Endothelial cell of umbilical vein (primary cell): ENCODE results near the gene GLIS2. TPM values are rescaled to one million over a fixed set of nuclear protein-coding genes. Genes with fewer than 3 reads are reported as not detected.

Experiments
- BruUV-seq: library from RNA; stranded (reverse); fragments of 400-500 nt; replicated peaks from 2 replicates; lab custom pipeline; 2021; lab: Mats Ljungman, UMichigan
- CTCF ChIA-PET: fragments of 300-600, 350-600 bp; sonication (Branson Sonifier 250); formaldehyde crosslinking; loops from one replicate; lab custom pipeline; 2021; ENCODE audit warnings: antibody characterized with exemption, inconsistent platforms; lab: Charles Lee
- POLR2A ChIA-PET: fragments of 300-600, 350-600 bp; sonication (Branson Sonifier 250); formaldehyde crosslinking; loops from one replicate; lab custom pipeline; 2021; ENCODE audit warnings: antibody characterized with exemption, inconsistent platforms; lab: Charles Lee
- DNase-seq: peaks from one replicate; pipeline ENCODE4 v3.0.0-alpha.2; 2011; ENCODE audit warnings: low read depth, low spot score
- FAIRE-seq: peaks from 2 replicates; lab custom pipeline; 2011; peaks lifted over from hg19 to GRCh38; lab: Jason Lieb, UNC
- H2AFZ ChIP-seq: 2 replicates; pipeline ENCODE4 v1.6.0; 2012; ENCODE audit warnings: low read depth, low read length, control low read depth, inconsistent platforms
- H3K27ac ChIP-seq: 2 replicates; pipeline ENCODE4 v1.5.1; 2011; ENCODE audit warnings: low read depth, mild to moderate bottlenecking, control low read depth, low read length, moderate library complexity; ENCODE audit not compliant: insufficient read depth
- H3K27me3 ChIP-seq, 2 experiments: 2 replicates each; pipeline versions ENCODE4 v1.6.0 to v1.6.1; 2011; ENCODE audit warnings: low read length in 2 of 2, mixed read lengths in 1 of 2; ENCODE audit not compliant: control insufficient read depth in 2 of 2, insufficient read depth in 2 of 2
- H3K36me3 ChIP-seq, 2 experiments: 2 replicates in 1 of 2; 3 replicates in 1 of 2; pipeline ENCODE4 v1.5.1; 2011; ENCODE audit warnings: low read length in 2 of 2, mild to moderate bottlenecking in 1 of 2, moderate library complexity in 1 of 2; ENCODE audit not compliant: control insufficient read depth in 2 of 2, insufficient read depth in 2 of 2; ENCODE audit errors: extremely low read depth in 1 of 2
- H3K4me1 ChIP-seq: 3 replicates; pipeline ENCODE4 v1.5.1; 2011; ENCODE audit warnings: mild to moderate bottlenecking, low read length; ENCODE audit not compliant: control insufficient read depth, insufficient read depth; ENCODE audit errors: extremely low read depth
- H3K4me2 ChIP-seq: 2 replicates; pipeline ENCODE4 v1.6.1; 2011; ENCODE audit warnings: low read length, control low read depth, mixed read lengths; ENCODE audit not compliant: insufficient read depth
- H3K4me3 ChIP-seq, 3 experiments: fragments of 200-600 bp in 1 of 3; sonication (generic), shearing (Covaris generic) in 1 of 3; replicated peaks in 1 of 3; 2 replicates each; pipeline ENCODE4 v1.5.1; 2011 to 2016; ENCODE audit warnings: control low read depth in 3 of 3, low read length in 3 of 3, mild to moderate bottlenecking in 2 of 3, inconsistent platforms in 1 of 3, low read depth in 1 of 3, moderate library complexity in 1 of 3; ENCODE audit not compliant: insufficient read depth in 1 of 3
- H3K79me2 ChIP-seq: 2 replicates; pipeline ENCODE4 v1.6.0; 2012; ENCODE audit warnings: low read length, inconsistent platforms; ENCODE audit not compliant: control insufficient read depth, insufficient read depth
- H3K9ac ChIP-seq: replicated peaks from 2 replicates; pipeline ENCODE3; 2011; ENCODE audit warnings: low read length, control low read depth; ENCODE audit not compliant: insufficient read depth; ENCODE audit errors: extremely low read depth
- H3K9me1 ChIP-seq: replicated peaks from 3 replicates; pipeline ENCODE4 v1.6.0; 2011; ENCODE audit warnings: mild to moderate bottlenecking, low read length; ENCODE audit not compliant: control insufficient read depth, insufficient read depth; ENCODE audit errors: extremely low read depth
- H3K9me3 ChIP-seq: replicated peaks from 2 replicates; pipeline ENCODE4 v1.5.1; 2012; ENCODE audit warnings: low read length, inconsistent platforms; ENCODE audit not compliant: control insufficient read depth, insufficient read depth
- H4K20me1 ChIP-seq: replicated peaks from 2 replicates; pipeline ENCODE3; 2011; ENCODE audit warnings: mild to moderate bottlenecking, low read length; ENCODE audit not compliant: control insufficient read depth, insufficient read depth; ENCODE audit errors: extremely low read depth
- EZH2 ChIP-seq: IDR thresholded peaks from 2 replicates; pipeline ENCODE4 v1.6.1; 2012; ENCODE audit warnings: borderline replicate concordance, low read depth, mild to moderate bottlenecking, moderate library complexity, low read length, inconsistent platforms; ENCODE audit not compliant: severe bottlenecking
- FOS ChIP-seq: IDR thresholded peaks from 2 replicates; pipeline ENCODE4 v1.6.1; 2011; ENCODE audit warnings: mild to moderate bottlenecking, low read length, moderate library complexity, borderline replicate concordance; ENCODE audit not compliant: insufficient read depth
- GATA2 ChIP-seq: IDR thresholded peaks from 2 replicates; pipeline ENCODE4 v1.7.0; 2011; ENCODE audit warnings: low read depth, mild to moderate bottlenecking, moderate library complexity, mixed read lengths, low read length; ENCODE audit not compliant: insufficient read length, insufficient read depth
- JUN ChIP-seq: IDR thresholded peaks from 2 replicates; pipeline ENCODE4 v1.6.1; 2011; ENCODE audit warnings: borderline replicate concordance, low read depth; ENCODE audit not compliant: insufficient read length, insufficient read depth
- MYC ChIP-seq: IDR thresholded peaks from one replicate; pipeline ENCODE4 v1.6.1; 2011; ENCODE audit warnings: mild to moderate bottlenecking, low read depth, low read length
- POLR2A ChIP-seq: IDR thresholded peaks from 2 replicates; pipeline ENCODE4 v1.6.1; 2012; ENCODE audit warnings: low read depth, mild to moderate bottlenecking, control low read depth, low read length
- POLR2AphosphoS5 ChIP-seq: IDR thresholded peaks from 2 replicates; pipeline ENCODE4 v1.6.1; 2012; ENCODE audit warnings: low read depth, mild to moderate bottlenecking, control low read depth, low read length, moderate library complexity; ENCODE audit not compliant: insufficient read depth
- dilution Hi-C: fragments of 300-500 bp; cut with MboI; formaldehyde crosslinking; loops from one replicate; pipeline ENCODE4 v1.15.0; 2019; ENCODE audit warnings: low sequenced_read_pairs; ENCODE audit not compliant: extremely low pct_ligation_motif_present
- intact Hi-C: fragments of 100-400 bp; cut with micrococcal nuclease; formaldehyde crosslinking; loops from one replicate; pipeline ENCODE4 v1.10.0; 2022
- polyA plus RNA-seq, 4 experiments: library from polyadenylated mRNA; depleted of rRNA in 3 of 4; stranded (reverse) in 3 of 4; unstranded in 1 of 4; fragments of >200 nt; gene quantifications; 2 replicates each; pipeline versions ENCODE4 v1.2.1 to v1.2.3, GENCODE V29; 2011 to 2012; ENCODE audit warnings: missing spikeins in 1 of 4
- total RNA-seq: library from RNA; stranded (reverse); gene quantifications from 2 replicates; pipeline ENCODE4 v1.2.3, GENCODE V29; 2021
- TF ChIP-seq, protein P1 (sequence below): IDR thresholded peaks from 2 replicates; pipeline ENCODE4 v1.6.1; 2011; ENCODE audit not compliant: insufficient read depth, insufficient read length
- TF ChIP-seq, protein P2 (sequence below), 2 donors: IDR thresholded peaks; 1 replicate in 1 of 2; 2 replicates in 1 of 2; pipeline ENCODE4 v1.5.1; 2011; ENCODE audit warnings: low read length in 2 of 2, mild to moderate bottlenecking in 2 of 2, moderate library complexity in 2 of 2, control low read depth in 1 of 2, inconsistent platforms in 1 of 2, low read depth in 1 of 2; ENCODE audit not compliant: insufficient read depth in 1 of 2; ENCODE audit errors: extremely low read depth in 1 of 2

The GLIS2 gene
- total and polyA plus RNA-seq, 2 donors (not counting 3 experiments of a cell fraction or from before 2014, with no cell fraction given): 4.6 to 10.1 TPM

DNA sequence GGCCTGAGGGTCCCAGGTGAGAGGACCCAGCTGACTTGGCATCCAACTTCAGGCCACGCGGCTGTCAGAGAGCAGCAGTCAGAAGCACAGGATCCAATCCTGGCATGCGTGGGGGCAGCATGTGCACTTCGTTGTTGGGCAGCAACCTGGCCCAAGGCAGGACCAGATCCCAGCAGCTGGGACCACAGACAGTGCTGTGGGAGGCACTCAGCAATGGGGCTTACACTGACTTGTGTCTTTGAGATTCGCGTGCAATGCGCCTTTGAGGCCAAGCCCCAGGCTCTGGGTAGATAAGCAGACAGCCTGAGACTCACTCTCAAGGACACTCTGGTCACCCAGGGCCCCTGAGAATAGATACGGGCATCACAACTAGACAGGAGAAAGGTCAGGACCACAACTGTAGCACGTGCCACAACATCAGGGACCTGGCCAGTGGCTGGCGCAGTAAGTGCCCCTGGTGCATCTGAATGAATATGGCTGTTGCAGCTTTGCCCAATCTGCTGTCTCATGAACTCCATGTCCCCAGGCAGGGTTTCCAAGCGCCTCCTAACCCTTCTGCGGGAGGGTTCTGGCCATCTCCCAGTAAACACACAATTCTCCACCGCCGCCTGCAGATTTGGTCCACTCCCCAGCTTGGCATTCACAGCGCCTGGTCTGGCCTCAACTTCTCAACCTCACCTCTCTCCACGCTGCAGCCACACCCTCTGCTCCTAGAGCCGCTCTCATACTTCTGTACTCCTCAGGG lies 32.1 kb downstream of the GLIS2 start:
- dilution Hi-C loops (no loop called here), intact Hi-C loops (no loop called here)
- DNase-seq: no peak
- H2AFZ ChIP-seq: no peak overlapping the region
- H3K4me3 ChIP-seq: no peak overlapping the region
- no peak for FAIRE-seq
- no peaks in the 10 kb centered on the region for H3K27me3 ChIP-seq
- TF ChIP-seq EZH2: no peak
- no peak for TF ChIP-seq GATA2
- TF ChIP-seq FOS: no peak
- no peak for TF ChIP-seq MYC
- no peak for TF ChIP-seq POLR2AphosphoS5
- TF ChIP-seq, protein P1, sequence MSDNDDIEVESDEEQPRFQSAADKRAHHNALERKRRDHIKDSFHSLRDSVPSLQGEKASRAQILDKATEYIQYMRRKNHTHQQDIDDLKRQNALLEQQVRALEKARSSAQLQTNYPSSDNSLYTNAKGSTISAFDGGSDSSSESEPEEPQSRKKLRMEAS: no peak
- no peak for TF ChIP-seq POLR2A
- TF ChIP-seq JUN: no peak
- TF ChIP-seq, protein P2, sequence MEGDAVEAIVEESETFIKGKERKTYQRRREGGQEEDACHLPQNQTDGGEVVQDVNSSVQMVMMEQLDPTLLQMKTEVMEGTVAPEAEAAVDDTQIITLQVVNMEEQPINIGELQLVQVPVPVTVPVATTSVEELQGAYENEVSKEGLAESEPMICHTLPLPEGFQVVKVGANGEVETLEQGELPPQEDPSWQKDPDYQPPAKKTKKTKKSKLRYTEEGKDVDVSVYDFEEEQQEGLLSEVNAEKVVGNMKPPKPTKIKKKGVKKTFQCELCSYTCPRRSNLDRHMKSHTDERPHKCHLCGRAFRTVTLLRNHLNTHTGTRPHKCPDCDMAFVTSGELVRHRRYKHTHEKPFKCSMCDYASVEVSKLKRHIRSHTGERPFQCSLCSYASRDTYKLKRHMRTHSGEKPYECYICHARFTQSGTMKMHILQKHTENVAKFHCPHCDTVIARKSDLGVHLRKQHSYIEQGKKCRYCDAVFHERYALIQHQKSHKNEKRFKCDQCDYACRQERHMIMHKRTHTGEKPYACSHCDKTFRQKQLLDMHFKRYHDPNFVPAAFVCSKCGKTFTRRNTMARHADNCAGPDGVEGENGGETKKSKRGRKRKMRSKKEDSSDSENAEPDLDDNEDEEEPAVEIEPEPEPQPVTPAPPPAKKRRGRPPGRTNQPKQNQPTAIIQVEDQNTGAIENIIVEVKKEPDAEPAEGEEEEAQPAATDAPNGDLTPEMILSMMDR (IDR thresholded peaks at IDR 0.05; ENCODE audit: extremely low read depth in 1 of 2, insufficient read depth in 1 of 2, low read depth in 1 of 2, low read length in 2 of 2): no peak
- H3K4me2 ChIP-seq: no peak overlapping the region
- H3K9ac ChIP-seq: no peak overlapping the region
- H3K9me1 ChIP-seq: no peaks in the 10 kb centered on the region
- H3K79me2 ChIP-seq: peaks cover 50% of the 10 kb centered on the region
- ChIA-PET CTCF (interaction anchor here (0.7 to 2.7 kb wide), 2 partner anchors 58 to 94 kb away, joined by 3 to 7 read pairs; no protein-coding TSS in a partner anchor), POLR2A (interaction anchor here (0.7 kb wide), 1 partner anchor 38 kb away, joined by 3 read pairs; no protein-coding TSS in a partner anchor)
- H3K9me3 ChIP-seq: no peaks in the 10 kb centered on the region
- H3K36me3 ChIP-seq: peaks cover 0 to 3% of the 10 kb centered on the region in 2 experiments
- no peak overlapping the region for H3K27ac ChIP-seq
- no TSS peak for BruUV-seq
- H4K20me1 ChIP-seq: no peaks in the 10 kb centered on the region
- peaks cover 3% of the 10 kb centered on the region for H3K4me1 ChIP-seq
